ENCODE data around the gene TSPAN19.

- TF ChIP-seq POLR2A (IDR thresholded peaks at IDR 0.05; ENCODE audit: low read depth, low read length) (no peak), POLR2AphosphoS5 (IDR thresholded peaks at IDR 0.05; ENCODE audit: low read depth, low read length) (no peak), TAF1 (IDR thresholded peaks at IDR 0.05; ENCODE audit: low read depth, low read length) (no peak)
Measured at GRCh38 chr12:85041395-85041794, 5.3 kb upstream of the TSPAN19 start.
